Right ventricle myocardium inferior (tissue), 1 donor: ENCODE data around the gene SEPTIN5. TPM values are rescaled to one million over a fixed set of nuclear protein-coding genes. Genes with fewer than 3 reads are reported as not detected.

Source experiments
- ATAC-seq: fragments of 200-7000 bp; cut with Tn5 transposase; one replicate; pipeline ENCODE4 v1.9.1; 2020; ENCODE audit warnings: mild to moderate bottlenecking, moderate library complexity
- DNase-seq: peaks from one replicate; pipeline ENCODE4 v3.0.0; 2021; ENCODE audit errors: missing footprints
- intact Hi-C: fragments of 100-400 bp; cut with DNase I; formaldehyde crosslinking; loops from one replicate; pipeline ENCODE4 v1.11.0; 2022
- total RNA-seq: library from RNA; stranded (reverse); fragmentation: NEBNext Ultra II Directional; extraction: Animal tissue kit (Norgen Biotek cat#: 25700); gene quantifications from one replicate; pipeline ENCODE4 v1.2.1, GENCODE V29; 2021
- donor health status: DM: no; HTN: yes; CAD: no; lungs with severe emphysema.

The SEPTIN5 gene
- total RNA-seq, 1 donor from 2014 or later = 120 TPM

- no peak for ATAC-seq
- intact Hi-C loops = no loop called here
- peak; percentile 37 for DNase-seq
Measured at GRCh38 chr22:19716041-19716828, 1.9 kb downstream of the SEPTIN5 start.

- intact Hi-C loops = no loop called here
- ATAC-seq = no peak
- no peak for DNase-seq
Measured at GRCh38 chr22:19716829-19717105, 2.5 kb downstream of the SEPTIN5 start.

GRCh38 chr22:19717181-19717580, 2.9 kb downstream of the SEPTIN5 start:
- no peak for ATAC-seq
- no peak for DNase-seq
- intact Hi-C loops = no loop called here

- DNase-seq = peak; percentile 89
- peak; percentile 76 for ATAC-seq
- intact Hi-C loops = loop anchor here (1.0 kb wide), 1 partner anchor 86 kb away; no protein-coding TSS in a partner anchor
Measured at GRCh38 chr22:19717691-19718455, 3.6 kb downstream of the SEPTIN5 start.

GRCh38 chr22:19718456-19719049, 4.2 kb downstream of the SEPTIN5 start:
- ATAC-seq (no peak), DNase-seq (no peak)
- intact Hi-C loops = loop anchor here (1.0 kb wide), 1 partner anchor 86 kb away; no protein-coding TSS in a partner anchor

DNA sequence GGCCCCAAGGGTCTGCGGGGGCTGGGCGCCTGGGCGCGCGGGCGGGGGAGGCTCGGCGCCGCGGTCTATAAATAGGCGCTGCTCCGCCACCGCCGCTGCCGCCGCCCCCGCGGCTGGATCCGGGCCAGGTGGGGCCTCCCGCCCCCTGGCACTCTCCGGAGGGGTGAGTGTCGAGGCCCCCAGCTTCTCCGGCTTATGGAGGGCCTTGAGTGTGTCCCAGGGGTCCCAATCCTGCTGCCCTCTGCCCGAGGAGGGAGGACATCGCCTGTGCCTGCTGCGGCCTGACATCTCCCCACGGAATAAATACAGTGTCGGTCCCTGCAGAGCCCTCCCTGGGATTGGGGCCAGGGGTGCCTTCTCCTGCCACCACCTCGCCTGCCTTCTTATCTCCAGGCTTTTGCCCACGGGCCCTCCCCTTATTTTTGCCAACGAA, 4.8 kb downstream of the SEPTIN5 start:
- intact Hi-C loops = no loop called here
- ATAC-seq = peak; percentile 16
- DNase-seq = no peak

GRCh38 chr22:19719488-19720021, 5.3 kb downstream of the SEPTIN5 start:
- DNase-seq (no peak), ATAC-seq (no peak)
- intact Hi-C loops = no loop called here

DNA sequence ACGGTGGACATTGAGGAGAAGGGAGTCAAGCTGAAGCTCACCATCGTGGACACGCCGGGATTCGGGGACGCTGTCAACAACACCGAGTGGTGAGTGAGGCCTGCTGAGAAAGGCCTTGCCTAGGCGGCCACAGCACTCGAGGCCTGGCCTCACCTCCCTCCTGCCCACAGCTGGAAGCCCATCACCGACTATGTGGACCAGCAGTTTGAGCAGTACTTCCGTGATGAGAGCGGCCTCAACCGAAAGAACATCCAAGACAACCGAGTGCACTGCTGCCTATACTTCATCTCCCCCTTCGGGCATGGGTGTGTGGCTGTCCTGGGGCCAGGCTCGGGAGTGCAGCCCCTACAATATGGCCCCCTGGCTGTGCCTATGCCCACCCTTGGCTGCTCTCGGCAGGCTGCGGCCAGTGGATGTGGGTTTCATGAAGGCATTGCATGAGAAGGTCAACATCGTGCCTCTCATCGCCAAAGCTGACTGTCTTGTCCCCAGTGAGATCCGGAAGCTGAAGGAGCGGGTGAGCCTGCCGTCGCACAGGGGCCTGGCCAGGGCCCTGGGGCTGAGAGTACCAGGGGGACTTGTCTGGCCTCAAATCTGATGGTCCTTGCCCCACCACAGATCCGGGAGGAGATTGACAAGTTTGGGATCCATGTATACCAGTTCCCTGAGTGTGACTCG, 6.0 kb downstream of the SEPTIN5 start:
- intact Hi-C loops = no loop called here
- DNase-seq (no peak), ATAC-seq (no peak)

DNA sequence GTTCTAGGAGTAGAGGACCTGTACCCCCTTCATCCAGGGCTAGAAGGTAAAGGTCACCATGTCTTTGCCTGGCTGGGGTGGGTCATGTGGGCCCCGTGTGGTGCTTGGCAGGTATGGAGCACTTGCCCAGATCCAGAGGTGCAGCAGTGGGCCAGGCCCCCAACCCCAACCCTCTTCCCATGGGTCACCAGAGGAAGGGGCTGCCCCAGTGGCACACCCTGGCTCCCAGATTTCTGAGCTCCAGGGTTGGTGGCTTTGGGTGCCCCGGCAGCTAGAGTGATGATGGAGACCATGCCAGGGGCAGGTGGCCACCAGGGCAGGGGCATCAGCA, 6.7 kb downstream of the SEPTIN5 start:
- intact Hi-C loops = no loop called here
- ATAC-seq = no peak
- no peak for DNase-seq

DNA sequence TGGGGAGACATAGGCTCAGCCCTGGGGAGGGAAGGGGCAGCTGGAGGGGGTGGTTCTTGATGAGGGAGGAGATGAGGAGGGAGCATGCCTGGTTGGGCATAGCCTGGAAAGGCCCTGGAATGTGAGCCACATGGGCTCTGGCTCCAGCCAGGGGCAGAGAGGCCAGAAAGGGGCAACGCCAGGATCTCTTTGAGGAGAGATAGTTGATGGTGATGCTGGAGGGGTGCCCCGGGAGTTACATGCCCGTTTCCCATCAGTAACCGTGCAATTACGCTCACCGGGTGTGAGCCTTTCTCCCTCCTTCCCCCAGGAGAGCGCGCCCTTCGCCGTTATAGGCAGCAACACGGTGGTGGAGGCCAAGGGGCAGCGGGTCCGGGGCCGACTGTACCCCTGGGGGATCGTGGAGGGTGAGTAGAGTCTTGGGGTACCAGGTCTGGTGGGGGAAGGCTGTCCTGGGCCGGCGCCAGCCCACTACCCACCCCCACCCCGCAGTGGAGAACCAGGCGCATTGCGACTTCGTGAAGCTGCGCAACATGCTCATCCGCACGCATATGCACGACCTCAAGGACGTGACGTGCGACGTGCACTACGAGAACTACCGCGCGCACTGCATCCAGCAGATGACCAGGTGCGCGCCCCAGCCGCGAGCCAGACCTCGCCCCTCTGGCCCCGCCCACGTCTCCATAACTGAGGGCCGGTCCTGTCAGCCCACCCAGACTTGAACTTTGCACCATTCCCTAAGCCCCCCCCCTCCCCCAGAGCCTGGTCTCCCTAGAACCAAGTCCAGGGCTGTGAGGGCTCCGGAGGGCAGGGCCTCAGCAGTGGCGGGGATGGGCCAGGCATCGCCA, 7.3 kb downstream of the SEPTIN5 start:
- intact Hi-C loops = no loop called here
- no peak for ATAC-seq
- no peak for DNase-seq

DNA sequence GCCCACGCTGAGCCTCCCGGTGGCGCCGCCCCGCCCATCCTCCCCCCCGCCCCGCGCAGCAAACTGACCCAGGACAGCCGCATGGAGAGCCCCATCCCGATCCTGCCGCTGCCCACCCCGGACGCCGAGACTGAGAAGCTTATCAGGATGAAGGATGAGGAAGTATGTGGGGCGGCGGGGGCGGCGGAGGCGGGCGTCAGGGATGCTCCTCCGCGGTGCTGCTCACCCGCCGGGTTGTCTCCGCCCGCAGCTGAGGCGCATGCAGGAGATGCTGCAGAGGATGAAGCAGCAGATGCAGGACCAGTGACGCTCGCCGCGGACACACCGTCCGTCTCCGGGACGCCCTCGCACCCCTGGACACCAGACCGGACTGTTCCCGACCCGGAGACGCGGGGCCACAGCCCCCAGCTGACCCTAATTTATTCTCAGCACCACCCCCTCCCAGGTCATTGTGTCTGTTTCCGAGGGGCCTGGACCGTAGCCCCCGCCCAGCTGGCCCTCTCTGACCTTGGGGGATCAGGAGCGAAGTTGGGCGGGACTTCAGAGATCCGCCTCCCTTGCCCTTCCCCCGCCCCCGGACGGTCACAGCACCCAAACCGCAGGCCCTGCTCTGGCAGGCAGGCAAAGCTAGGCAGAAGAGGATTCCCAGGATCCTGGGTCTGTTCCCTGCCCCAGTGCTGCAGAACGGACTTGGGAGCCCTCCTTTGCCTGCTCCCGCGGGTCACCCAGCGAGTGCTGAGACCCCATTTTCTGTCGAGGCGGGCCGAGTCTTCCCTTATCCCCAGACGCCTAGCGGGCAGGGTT, 8.1 kb downstream of the SEPTIN5 start:
- ATAC-seq (peak; percentile 12), DNase-seq (no peak)
- intact Hi-C loops = no loop called here

DNA sequence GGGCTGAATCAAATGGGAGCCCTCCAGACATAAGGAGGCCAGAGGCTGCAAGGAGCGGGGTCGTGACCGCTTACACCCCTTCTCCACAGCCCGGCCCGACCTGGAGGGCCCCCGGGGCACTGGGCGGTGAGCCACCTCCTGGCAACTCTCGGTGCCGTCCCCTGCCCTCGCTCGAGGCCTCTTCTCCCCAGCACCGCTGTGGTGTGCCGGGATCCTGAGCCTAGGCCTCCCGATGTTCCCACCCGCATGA, 8.6 kb downstream of the SEPTIN5 start:
- ATAC-seq = peak; percentile 1
- intact Hi-C loops = no loop called here
- DNase-seq = no peak

DNA sequence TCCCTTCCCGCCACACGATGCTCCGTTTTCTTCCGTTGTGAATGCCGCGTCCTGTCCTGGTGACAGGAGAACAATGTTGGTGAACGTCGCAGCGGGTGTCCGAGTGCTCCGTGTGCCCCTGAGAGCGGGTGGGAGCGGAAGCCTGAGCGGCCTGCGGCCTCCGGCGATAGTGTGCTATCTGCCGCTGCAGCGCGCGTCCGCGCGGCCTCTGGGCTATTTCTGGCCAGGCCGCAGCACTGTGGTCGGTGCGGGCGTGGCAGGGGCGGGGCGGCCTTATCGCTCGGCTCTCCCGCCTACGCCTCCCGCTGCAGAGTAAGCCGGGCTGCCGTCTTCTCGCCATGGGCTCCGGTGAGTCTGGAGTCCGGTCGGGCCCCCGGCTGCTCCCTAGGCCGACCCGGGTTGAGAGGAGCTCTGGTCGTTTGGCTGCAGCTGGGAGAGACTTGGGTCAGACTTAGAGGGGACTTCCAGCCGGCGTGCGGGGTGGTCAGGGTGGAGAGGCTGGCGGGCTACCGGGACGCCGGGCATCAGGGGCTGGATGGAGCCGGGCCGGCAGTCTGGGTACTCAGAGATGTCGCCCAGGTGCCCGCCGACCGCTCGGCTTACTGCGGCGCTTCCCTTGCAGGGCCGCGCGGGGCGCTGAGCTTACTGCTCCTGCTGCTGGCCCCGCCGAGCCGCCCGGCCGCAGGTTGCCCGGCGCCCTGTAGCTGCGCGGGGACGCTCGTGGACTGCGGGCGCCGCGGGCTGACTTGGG, 9.1 kb downstream of the SEPTIN5 start, which contains the start of gene GP1BB:
Gene GP1BB, plus strand, starts transcription at position 308 of the 751 bp plus-strand sequence. Its CDS starts 31 bp downstream, at position 339.
- intact Hi-C loops = no loop called here
- DNase-seq = no peak
- ATAC-seq = peak; percentile 73

DNA sequence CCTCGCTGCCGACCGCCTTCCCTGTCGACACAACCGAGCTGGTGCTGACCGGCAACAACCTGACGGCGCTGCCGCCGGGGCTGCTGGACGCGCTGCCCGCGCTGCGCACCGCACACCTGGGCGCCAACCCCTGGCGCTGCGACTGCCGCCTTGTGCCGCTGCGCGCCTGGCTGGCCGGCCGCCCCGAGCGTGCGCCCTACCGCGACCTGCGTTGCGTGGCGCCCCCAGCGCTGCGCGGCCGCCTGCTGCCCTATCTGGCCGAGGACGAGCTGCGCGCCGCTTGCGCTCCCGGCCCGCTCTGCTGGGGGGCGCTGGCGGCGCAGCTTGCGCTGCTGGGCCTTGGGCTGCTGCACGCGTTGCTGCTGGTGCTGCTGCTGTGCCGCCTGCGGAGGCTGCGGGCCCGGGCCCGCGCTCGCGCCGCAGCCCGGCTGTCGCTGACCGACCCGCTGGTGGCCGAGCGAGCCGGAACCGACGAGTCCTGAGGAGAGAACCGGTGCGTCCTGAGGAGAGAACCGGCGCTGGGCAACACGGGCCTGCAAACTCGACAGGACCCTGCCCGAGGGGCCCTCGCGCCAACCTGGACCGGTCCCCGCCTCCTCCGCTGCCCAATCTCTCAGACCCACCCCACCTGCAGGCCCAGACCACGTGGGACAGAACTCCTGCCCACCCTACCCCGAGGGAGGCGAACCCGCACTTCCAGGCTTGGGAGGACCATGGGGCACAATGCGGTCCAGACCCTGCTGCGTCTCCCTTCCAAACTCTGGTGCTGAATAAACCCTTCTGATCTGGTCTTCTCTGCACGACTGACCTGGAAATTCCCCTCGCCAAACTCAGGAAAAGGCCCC, 9.9 kb downstream of the SEPTIN5 start:
- ATAC-seq (peak; percentile 17), DNase-seq (no peak)
- intact Hi-C loops = no loop called here

- ATAC-seq (no peak), DNase-seq (no peak)
- intact Hi-C loops = no loop called here
Measured at GRCh38 chr22:19724927-19725661, 10.8 kb downstream of the SEPTIN5 start.
